Raji (cell line): ENCODE data around the gene SEMA3D.

ENCODE experiments used
- POLR2A ChIP-seq: IDR thresholded peaks from 2 replicates; pipeline ENCODE4 v1.6.1; 2011; ENCODE audit warnings: low read depth, low read length, control low read depth; ENCODE audit not compliant: insufficient read depth

Gene SEMA3D

DNA sequence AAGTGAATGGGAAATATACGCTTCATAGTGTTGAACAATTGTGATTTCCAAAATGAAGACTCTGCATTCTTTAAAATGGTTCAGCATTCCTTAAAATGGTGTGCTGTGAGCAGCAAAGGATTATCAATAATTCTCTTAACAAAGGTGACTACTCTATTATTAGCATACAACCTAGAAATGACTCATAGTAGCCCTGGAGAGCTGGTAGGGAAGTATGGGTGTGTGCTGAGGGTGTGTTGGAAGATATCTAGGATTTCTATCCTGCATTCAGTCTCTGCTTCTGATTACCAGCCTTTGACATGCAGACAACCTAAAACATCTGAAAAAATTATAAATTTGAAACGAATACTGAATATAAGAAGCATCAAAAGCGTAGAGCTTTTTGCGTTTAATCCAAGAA is 72.5 kb downstream of the SEMA3D start:
- TF ChIP-seq POLR2A: no peak

DNA sequence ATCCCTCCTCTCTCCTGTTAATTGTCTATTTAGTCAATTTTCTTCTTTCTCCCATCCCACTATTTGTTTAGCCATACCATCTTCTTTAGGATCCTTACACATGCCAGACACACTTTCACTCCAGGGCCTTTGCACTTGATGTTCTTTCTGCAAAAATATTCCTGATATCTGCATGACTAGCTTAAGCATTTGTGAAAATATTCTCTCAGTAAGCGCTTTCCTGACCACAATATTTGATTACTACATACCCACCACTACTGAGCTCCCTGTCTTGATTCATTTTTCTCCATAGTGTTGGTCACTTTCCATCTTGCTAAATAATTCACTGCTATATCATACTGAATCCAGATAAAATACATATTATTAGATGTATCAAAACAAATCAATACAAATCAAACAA is 75.1 kb downstream of the SEMA3D start:
- no peak for TF ChIP-seq POLR2A

DNA sequence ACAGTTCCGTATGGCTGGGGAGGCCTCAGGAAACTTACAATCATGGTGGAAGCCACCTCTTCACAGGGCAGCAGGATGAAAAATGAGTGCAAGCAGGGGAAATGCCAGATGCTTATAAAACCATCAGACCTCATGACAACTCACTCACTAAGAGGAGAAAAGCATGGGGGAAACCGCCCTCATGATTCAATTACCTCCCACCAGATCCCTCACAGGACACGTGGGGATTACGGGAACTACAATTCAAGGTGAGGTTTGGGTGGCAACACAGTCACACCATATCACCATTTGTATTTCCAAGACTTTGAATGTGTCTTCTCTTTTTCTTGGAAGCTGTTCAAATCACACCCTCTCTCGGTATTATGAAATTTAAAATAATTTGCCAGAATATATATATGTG is 80.1 kb downstream of the SEMA3D start:
- no peak for TF ChIP-seq POLR2A

DNA sequence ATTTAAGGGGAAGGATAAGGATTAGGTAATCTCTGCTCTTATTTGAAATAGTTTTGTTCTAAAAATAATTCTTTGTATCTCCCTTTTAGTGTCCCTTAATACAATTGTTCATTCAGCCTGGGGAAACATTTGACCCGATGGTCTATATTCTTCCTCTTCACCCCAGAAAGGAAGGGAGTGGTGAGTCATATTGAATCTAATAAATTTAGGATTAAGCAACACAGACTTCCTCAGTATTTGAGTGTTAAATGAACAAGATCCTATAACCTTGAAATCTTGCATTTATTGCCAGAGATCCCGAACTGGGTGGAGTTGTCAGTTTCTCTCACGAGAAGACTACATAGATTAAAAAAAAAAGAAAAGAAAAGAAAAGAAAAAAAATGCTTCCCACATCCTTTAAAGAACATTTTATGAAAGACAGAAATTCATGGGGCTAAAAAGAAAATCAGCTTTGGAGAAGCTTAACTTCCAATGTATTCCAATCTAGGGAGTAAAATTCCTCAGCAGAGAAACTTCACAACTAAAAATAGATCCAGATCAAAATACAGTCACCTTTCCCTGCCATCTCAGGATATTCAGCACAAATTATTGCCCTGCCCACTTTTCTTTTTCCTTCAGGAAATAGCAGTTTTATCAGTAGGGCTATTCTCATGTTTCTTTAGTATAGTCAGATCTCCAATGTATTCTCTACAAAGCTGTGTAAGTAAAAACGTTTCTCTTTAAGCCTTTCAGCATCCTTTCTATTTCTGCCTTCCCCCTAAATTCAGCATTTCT is 82.2 kb downstream of the SEMA3D start:
- TF ChIP-seq POLR2A: no peak

DNA sequence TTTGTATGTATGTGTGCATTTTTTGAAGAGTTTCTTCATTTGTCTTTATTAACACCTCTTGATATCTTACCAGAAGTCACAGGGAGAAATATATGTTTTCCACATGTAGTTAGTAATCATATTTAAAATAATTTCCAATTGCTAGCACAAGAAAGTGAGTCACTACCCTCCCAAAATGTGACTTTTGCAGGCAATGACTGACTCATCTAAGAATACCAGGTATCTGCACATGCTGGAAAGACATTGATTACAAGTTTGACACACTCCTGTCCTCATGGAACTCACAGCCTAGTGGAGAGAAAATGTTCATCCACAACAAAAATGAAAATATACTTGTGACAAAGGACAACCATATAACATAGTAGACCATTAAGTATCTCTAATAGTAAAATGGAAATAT is 82.9 kb downstream of the SEMA3D start:
- no peak for TF ChIP-seq POLR2A

DNA sequence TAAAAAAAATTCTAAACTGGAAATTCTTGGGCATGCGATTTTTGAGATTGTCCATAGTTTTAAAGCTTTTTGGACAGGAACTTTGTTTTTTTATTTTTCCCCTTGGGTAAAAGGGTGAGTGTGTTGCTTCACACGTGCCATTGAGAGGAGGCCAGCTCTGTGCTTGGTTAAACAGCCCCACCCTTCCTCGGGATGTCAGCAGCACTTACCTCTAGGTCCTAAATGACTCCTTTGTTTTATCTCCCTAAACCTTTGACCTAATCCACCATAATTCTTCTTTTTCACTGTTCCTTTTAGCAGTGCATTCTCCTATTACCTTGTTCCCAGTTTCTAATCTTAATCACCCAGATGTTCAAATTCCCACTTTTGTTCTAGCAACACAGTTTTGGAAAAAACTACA is 83.5 kb downstream of the SEMA3D start:
- TF ChIP-seq POLR2A: no peak

DNA sequence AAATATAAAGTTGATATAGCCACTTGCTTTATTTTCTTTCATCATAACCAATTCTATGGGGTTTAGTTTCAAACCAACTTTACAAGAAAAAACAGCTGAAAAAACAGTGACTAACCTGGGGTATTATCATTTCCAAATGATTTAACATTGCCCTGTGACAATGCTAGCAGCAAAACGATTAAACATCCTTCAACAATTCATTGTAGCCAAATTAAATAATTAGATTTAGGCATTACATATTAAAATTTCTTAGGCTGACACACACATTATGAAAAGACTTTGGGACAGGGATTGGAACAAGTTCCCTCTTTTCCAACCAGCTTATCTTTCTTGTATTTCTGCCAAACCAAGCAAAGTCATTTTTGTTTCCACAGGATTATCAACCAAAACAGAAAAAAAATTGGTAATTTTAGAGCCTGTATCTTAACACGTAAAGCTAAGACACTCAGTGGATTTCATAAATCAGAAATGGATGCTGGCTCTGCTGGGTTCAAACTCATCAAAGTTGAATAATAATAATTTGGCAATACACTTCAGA is 84.0 kb downstream of the SEMA3D start:
- no peak for TF ChIP-seq POLR2A

DNA sequence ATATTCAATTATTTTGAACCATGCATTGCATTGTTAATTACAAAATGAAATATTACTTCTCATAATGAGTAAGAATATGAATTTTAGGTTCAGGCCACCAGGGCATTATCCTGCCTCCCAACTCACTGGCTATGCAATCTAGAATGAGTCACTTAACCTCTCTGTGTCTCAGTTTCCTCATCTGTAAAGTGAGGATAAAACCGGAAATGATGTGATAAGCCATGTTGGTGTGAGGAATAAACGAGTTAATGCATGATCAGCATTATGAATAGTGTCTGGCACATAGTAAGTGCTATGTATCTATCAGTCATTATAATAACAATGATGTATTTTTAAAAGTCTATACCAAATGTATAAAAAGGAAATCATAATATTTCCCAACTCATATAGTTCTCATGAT is 85.5 kb downstream of the SEMA3D start:
- TF ChIP-seq POLR2A: no peak

DNA sequence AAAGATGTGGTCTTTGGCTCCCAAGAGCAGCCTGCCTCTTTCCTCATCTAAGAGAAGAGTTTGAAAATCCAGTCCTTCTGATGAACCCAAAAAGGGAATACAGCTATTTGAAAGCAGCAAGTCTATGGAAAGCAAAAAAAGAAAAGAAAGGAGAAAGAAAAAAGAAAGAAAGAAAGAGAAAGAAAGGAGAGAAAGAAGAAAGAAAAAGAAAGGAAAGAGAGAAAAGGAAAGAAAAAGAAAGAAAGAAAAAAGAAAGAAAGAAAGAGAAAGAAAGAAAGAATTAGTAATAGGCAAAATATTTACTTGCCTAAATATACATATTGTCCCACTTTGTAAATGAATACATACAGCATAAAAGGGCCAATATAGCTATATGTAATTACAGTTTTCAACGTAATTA is 89.0 kb downstream of the SEMA3D start:
- TF ChIP-seq POLR2A: no peak

DNA sequence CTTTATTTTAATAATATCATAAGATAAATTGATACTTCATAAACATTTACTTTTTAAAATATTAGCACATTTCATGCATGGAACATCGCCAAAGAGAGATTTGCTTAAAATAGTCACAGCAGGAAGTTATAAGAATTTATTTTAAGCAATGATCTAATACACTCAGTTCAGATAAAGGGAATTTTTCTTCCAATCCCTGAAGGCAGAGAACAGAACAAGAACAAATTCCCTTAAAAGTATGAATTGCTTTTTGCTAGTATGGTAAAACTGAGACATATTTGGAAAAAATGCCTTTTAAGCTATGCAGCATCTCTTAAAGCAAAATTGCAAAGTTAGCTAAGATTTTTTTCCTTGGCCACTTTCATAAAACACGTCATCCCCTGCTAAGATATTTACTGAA is 91.0 kb downstream of the SEMA3D start:
- no peak for TF ChIP-seq POLR2A

DNA sequence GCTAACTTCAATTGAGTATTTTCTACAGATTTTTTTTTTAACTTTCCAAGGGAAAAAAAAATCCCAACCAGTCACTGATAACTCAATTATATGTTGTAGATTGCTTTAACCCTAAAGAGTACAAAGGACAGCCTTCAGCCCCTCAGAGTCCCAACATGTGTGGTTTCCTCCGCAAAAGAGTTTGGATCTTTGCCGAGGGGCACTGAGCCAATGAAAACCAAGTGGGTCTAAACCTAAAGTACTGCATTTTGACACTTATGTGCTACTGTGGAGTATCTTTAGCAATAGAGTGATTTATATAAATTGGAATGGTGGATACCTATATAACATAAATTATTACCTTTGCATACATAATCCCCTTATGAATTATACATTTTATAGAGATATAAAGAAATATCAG is 91.5 kb downstream of the SEMA3D start:
- TF ChIP-seq POLR2A: no peak

DNA sequence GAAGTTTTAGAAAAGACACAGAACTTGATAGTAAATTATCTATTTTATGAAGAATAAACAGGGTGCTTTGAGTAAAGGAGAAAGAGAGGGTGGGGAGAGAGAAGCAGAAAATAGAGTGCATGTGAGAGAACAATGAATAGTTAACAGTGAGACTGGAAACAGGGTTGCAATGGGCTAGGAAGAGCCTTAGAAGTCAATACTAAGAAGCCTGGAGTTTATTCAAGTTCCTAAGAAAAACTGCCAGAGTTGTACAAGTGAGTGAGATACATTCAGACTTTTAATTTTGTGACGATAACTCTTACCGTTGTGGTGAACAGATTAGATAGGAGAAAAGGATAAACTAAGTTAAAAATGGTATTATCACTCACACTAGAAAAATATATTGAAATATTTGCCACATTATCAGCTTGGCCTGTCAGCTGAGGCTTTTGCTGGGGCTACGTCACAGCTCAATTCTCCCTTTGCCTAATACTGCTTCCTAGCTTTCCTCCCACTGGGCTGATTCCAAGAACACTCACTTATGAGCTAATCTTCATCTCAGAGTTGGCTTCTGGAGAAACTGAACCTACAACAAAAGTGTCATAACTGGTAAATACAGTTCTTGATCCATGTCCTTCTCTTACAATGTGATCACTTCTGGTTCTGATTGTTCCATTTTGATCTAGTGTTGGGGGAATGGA is 92.7 kb downstream of the SEMA3D start:
- TF ChIP-seq POLR2A: no peak

DNA sequence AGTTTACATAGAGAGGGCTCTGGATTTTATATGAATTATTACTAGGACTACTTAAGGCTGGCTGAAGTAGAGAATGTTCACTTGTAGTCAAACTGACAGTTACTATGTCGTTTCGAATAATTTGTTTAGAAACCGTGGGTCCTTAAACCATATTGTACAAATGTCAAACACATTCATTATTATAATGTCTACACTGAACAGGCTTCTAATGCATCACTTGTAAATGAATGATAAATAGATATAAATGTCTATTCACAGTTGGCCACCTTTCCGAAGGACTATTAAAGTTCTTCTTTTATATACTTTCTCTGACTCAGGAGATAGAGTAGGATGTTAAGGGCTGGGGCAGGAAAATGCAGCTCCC is 95.3 kb downstream of the SEMA3D start:
- no peak for TF ChIP-seq POLR2A

DNA sequence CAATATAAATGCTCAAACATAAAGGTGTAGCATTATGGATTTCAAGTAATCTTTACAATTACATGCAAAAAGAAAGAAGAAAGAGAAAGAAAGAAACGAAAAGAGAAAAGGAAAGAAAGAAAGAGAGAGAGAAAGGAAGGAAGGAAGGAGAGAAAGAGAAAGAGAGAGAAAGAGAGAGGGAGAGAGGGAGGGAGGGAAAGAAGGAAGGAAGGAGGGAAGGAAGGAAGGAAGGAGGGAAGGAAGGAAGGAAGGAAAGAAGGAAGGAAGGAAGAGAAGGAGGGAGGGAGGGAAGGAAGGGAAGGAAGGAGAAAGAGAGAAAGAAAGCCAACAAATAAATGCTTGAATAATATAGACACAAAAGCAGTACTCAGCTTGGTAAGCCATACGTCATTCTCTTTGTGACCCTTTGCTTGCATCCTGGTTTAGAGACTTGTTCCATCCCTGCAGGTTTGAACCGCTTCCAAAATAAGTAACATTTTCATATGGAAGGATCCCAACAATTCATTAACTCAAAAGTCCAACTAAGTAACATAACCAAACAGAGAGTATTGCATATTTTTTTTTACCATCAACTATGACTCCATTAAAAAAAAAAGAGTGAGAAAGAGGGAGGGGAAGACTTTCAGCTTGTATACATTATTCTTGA is 95.8 kb downstream of the SEMA3D start:
- no peak for TF ChIP-seq POLR2A

DNA sequence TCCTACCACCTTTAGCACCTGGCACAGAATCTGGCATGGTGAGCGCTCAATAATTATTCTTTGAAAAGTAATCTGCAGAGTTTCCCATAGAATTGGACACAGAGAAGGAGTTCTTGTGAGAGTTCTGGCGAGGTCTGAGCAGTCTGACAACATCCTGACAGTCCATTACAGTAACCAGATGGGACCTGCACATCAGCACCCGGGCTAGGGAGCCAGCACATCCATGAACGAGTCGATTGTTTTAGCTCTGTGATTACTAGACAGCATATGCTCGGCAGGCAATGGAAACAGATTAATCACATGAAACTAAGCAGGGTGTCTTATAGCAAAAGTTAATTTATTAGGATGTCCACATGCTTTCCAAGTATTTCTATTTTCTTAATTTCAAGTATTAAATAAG is 96.7 kb downstream of the SEMA3D start:
- no peak for TF ChIP-seq POLR2A

DNA sequence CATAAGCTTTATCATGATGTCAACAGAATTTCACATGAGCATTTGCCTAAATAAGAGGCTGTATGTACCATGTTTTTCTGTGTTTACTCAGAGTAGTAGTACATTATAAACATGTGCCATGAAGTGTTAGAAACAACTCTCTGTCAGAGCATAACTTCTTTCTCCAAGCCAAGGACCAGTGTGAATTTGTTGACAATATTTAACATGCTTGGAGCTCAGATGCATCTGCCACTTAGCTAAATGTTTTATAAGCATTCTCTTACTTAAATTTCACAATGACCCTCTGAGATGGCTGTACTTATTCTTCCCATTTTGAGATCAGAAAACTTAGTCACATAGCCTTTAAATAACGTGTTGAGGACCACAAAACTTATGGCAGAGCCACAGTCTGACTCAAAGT is 105.0 kb downstream of the SEMA3D start:
- no peak for TF ChIP-seq POLR2A

DNA sequence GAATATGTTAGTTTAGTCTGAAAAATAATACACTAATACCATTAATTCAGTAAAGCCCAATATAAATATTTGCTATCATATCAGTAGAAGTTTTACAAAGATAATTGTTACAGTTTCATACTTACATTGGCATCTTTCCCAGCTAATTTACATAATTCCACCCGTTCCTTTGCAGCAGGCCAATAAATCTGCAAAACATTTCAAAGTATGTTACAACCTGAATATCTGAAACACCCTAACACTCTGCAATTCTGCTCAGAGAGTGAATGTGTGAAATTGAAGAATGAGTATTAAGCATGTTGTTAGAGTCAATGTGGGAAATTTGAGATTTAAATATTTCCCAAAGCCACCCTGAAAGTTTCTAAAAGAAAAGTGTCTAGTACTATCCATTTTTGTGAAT is 105.5 kb downstream of the SEMA3D start:
- TF ChIP-seq POLR2A: no peak

DNA sequence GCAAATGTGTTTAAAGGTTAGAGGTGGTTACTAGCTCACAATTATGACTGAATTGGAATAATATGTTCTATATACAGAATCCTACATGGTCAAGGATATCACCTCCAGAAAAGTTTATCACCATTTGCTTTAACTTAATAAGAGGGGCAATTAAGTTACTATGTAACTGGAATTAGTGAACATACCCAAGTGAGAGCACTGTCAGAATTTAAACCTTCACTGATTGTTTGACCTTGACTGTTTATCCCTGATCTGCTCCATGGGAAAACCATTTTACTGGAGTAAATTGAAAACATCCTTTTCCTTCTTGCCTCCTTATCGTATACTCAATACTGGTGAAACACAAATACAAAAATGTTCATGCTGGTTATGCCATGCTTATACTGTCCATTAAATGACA is 107.4 kb downstream of the SEMA3D start:
- no peak for TF ChIP-seq POLR2A
